22Rv1 (cell line): Measurements from ENCODE around the gene MNAT1.

Experiments used
- ZFX ChIP-seq: fragments of 450-650 bp; IDR thresholded peaks from 2 replicates; pipeline ENCODE4 v1.6.1; 2017; ENCODE audit warnings: antibody characterized with exemption, borderline replicate concordance
- TF ChIP-seq, protein P1 (sequence below): fragments of 450-650 bp; IDR thresholded peaks from 2 replicates; pipeline ENCODE4 v1.5.1; 2017; ENCODE audit warnings: mild to moderate bottlenecking

- TF ChIP-seq, protein P1, sequence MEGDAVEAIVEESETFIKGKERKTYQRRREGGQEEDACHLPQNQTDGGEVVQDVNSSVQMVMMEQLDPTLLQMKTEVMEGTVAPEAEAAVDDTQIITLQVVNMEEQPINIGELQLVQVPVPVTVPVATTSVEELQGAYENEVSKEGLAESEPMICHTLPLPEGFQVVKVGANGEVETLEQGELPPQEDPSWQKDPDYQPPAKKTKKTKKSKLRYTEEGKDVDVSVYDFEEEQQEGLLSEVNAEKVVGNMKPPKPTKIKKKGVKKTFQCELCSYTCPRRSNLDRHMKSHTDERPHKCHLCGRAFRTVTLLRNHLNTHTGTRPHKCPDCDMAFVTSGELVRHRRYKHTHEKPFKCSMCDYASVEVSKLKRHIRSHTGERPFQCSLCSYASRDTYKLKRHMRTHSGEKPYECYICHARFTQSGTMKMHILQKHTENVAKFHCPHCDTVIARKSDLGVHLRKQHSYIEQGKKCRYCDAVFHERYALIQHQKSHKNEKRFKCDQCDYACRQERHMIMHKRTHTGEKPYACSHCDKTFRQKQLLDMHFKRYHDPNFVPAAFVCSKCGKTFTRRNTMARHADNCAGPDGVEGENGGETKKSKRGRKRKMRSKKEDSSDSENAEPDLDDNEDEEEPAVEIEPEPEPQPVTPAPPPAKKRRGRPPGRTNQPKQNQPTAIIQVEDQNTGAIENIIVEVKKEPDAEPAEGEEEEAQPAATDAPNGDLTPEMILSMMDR: no peak
- TF ChIP-seq ZFX: no peak
Measured at GRCh38 chr14:60968099-60968498, 233.5 kb downstream of the MNAT1 start.
